ENCODE measurements around the gene IP6K3. TPM values are rescaled to one million over a fixed set of nuclear protein-coding genes. Genes with fewer than 3 reads are reported as not detected.

IP6K3 gene
- total RNA-seq, 1 experiment from 2014 or later: not detected

- DNase-seq (ENCODE audit: low read depth): no peak
Measured at GRCh38 chr6:33740794-33741193, 5.9 kb downstream of the IP6K3 start.

GRCh38 chr6:33740204-33740608, 6.5 kb downstream of the IP6K3 start:
- no peak for DNase-seq (ENCODE audit: low read depth)

- DNase-seq (ENCODE audit: low read depth): no peak
Measured at GRCh38 chr6:33739571-33739970, 7.1 kb downstream of the IP6K3 start.

- DNase-seq (ENCODE audit: low read depth): no peak
Measured at GRCh38 chr6:33738879-33739278, 7.8 kb downstream of the IP6K3 start.

- DNase-seq (ENCODE audit: low read depth): no peak
Measured at GRCh38 chr6:33738153-33738552, 8.6 kb downstream of the IP6K3 start.

- DNase-seq (ENCODE audit: low read depth): no peak
Measured at GRCh38 chr6:33737267-33738026, 9.3 kb downstream of the IP6K3 start.

- no peak for DNase-seq (ENCODE audit: low read depth)
Measured at GRCh38 chr6:33735216-33735615, 11.5 kb downstream of the IP6K3 start.

GRCh38 chr6:33733709-33734007, 13.0 kb downstream of the IP6K3 start:
- no peak for DNase-seq (ENCODE audit: low read depth)

GRCh38 chr6:33732817-33733708, 13.6 kb downstream of the IP6K3 start:
- DNase-seq (ENCODE audit: low read depth): no peak

- no peak for DNase-seq (ENCODE audit: low read depth)
Measured at GRCh38 chr6:33732385-33732784, 14.3 kb downstream of the IP6K3 start.

- no peak for DNase-seq (ENCODE audit: low read depth)
Measured at GRCh38 chr6:33731751-33732282, 14.9 kb downstream of the IP6K3 start.

GRCh38 chr6:33731035-33731434, 15.7 kb downstream of the IP6K3 start:
- no peak for DNase-seq (ENCODE audit: low read depth)

GRCh38 chr6:33730611-33731010, 16.1 kb downstream of the IP6K3 start:
- no peak for DNase-seq (ENCODE audit: low read depth)

GRCh38 chr6:33729059-33729458, 17.6 kb downstream of the IP6K3 start:
- DNase-seq (ENCODE audit: low read depth): no peak

GRCh38 chr6:33728438-33728837, 18.3 kb downstream of the IP6K3 start:
- DNase-seq (ENCODE audit: low read depth): no peak

- DNase-seq (ENCODE audit: low read depth): no peak
Measured at GRCh38 chr6:33727932-33728331, 18.8 kb downstream of the IP6K3 start.

GRCh38 chr6:33727126-33727525, 19.6 kb downstream of the IP6K3 start:
- DNase-seq (ENCODE audit: low read depth): no peak

GRCh38 chr6:33726696-33727095, 20.0 kb downstream of the IP6K3 start:
- DNase-seq (ENCODE audit: low read depth): no peak

GRCh38 chr6:33725891-33726673, 20.6 kb downstream of the IP6K3 start:
- no peak for DNase-seq (ENCODE audit: low read depth)

GRCh38 chr6:33725222-33725621, 21.5 kb downstream of the IP6K3 start:
- DNase-seq (ENCODE audit: low read depth): no peak

- DNase-seq (ENCODE audit: low read depth): no peak
Measured at GRCh38 chr6:33724102-33725023, 22.3 kb downstream of the IP6K3 start.
